HG03457 (cell line): Measurements from ENCODE around the gene WDR11.
"Not testable (repeated sequence)": the region's sequence is repeated elsewhere in the genome, so short reads cannot be mapped to it uniquely, and the experiment has no call there.

ENCODE experiments used
- ATAC-seq: cut with Tn5 transposase; IDR thresholded peaks from one replicate; pipeline ENCODE4 v1.9.1; 2021; ENCODE audit warnings: moderate number of reproducible peaks; ENCODE audit not compliant: unreplicated experiment

Gene WDR11

DNA sequence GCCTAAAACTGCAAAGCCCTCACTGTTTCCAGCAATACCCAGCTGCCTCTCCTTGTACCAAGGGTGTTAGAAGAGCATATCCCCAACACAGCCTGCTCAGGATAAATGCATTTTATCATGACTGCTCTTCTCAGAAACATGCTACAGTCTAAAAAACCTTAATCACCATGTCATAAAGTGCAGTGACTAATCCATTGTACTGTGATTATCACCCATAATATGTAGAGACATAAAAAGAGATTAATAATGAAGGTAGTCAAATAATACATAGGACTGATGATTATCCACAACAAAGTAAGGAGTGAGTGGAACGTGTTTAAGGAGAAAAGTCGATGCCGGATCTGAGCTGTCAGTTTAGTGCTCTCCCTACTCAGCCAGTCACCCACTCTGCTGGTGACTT is 12.2 kb upstream of the WDR11 start:
- no peak for ATAC-seq

DNA sequence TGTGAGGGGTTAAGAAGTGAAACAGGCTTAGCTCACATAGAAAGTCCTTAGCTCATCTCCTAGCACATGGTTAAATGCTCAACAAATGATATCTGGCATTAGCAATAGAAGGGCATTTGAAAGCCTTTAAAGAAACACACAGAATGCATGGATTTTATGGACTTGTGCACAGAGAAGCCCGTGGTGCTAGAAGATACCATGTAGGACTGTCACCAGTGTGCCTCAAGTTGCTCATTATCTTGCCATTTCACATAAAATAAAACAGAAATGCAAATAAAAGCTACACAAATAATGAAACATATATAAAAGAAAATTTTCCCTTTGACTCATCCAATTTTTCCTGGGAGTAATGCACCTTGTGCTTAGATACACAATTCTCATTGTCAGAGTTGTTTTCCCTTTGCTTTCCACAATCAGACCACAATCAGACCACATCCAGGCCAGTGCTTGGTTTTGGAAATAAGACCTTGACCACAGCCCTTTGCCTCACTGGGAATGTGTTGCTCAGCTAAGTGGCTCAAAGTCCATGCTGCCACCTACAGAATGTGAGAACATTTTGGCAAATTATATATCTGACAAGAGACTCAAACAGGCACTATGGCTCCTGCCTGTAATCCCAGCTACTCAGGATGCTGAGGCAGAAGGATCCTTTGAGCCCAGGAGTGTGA is 9.5 kb upstream of the WDR11 start:
- ATAC-seq = no peak

DNA sequence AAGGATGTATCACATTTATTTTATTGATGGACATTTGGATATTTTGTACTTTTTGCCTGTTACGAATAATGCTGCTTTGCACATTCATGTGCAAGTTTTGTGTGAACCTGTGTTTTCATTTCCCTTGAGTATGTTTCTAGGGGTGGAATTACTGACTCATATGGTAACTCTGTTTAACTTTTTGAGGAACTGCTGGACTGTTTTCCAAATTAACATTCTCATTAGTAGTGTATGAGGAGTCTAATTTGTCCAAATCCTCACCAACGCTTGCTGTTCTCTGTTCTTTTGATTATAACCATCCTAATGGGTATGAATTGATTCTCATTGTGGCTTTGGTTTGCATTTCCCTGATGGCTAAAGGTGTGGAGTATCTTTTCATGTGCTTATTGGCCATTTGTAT is 3.2 kb downstream of the WDR11 start:
- ATAC-seq = no peak

DNA sequence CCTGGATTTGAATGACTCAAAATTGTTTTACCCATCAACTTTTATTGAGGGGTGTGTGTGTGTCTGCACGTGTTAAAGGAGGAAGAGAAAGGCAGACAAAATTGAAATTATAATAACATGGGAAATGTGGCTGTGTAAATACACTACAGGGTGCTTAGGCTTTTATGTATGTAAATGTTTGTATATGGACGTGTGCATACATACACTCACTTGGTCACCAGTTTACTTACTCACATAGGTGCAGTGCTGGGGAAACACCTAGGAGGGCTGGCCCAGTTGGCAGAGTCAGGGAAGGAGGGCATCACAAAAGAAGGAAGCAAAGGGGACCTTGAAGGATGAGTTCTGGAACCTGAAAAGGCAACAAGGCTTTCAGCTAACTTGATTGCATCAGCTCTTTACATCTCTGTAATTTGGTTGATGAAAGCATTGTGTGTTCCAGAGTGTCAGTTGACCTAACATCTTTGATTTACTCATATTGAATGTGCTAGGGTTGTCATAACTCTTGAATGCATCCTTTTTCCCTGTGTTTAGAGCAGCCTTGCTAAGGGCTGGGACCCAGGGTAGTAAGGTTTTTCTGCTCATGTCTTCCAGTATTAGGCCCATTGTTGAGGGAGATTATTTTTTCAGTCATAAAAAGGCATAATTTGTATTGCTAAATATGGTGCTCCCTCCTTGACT is 10.2 kb downstream of the WDR11 start:
- no peak for ATAC-seq

DNA sequence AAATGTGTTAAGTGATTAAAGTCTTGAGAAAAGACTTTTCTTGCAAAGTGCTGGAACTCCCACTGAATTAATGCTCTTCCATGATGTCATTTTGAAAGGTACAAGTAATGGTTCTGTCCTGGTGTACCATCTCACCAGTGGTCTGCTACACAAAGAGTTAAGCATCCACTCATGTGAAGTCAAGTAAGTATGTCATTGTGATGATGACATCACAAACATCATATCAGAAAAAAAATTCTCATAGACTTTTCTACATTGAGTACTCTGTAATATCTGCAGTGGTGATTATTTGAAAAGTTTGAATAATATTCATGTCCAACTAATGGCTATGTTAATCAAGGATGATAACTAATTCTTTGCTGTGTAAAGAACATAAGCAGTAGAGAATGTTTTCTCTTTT is 22.6 kb downstream of the WDR11 start:
- no peak for ATAC-seq

DNA sequence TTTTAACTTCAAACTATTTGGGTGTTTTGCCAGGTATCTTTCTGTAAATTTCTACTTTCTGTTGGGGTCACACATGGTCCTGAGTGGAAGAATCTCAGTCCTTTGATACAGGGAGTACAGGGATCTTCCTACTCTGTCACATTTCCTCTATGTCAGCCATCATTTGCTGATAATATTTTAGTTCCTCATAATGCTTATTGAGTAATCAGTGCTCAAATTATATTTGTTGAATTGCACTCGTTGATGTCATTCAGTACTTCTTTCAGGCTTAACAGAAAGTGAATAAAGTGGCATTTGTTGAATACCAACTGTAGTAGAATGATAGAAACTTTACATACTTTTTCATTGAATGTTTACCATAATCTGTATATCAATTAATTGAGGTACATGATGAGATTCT is 31.9 kb downstream of the WDR11 start:
- no peak for ATAC-seq

DNA sequence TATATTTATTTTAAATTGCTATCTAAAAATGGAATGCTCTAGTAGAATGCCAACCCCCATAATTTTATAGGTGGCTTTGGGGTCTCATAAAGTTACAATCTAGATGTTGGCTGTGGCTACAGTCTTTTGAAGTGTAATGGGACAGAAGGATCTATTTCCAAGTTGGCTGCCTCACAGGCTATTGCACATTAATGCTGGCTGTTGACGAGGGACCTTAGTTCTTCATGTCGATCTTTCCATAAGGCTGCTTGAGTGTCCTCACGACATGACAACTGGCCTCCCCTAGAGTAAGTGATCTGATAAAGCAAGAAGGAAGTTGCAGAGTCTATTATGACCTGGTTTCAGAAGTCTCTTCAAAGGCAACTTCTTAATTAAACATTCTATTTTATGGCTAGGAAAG is 36.3 kb downstream of the WDR11 start:
- ATAC-seq = no peak

DNA sequence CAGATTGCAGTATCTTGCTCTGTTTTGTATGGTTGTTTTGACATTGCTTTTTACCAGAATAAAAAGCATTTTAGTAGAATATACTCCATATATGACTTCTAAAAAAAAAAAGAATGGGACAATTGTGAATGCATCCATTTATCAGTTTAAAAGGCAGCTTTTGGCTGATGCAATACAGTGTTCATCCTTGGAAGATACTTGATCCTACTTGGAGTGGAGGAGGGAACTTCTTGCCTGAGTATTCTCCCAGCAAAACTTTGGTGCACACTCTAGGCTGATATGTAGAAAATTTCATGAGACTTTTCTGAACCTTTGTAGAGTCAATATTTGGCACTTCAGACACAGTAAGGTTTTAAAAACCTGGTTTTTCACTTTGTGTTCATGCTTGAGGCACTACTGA is 40.2 kb downstream of the WDR11 start:
- ATAC-seq = no peak

DNA sequence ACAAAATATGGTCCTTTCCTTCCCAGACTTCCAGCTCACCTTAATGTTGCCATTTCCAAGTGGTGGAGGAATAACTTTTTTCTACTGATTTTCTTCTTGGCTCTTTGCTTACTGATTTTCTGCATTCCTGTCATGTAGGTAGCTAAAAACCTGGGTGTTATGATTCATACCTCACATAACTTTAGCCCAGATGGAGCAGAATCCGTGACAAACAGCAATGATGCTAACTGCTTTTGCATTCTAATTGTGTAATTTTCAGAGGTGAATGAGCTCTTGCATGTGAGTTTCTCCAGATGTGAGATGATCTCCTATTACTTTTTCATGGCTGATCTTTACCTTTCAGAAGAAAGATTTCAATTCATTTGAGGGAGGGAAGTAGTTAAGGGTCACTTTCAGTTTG is 43.4 kb downstream of the WDR11 start:
- no peak for ATAC-seq

DNA sequence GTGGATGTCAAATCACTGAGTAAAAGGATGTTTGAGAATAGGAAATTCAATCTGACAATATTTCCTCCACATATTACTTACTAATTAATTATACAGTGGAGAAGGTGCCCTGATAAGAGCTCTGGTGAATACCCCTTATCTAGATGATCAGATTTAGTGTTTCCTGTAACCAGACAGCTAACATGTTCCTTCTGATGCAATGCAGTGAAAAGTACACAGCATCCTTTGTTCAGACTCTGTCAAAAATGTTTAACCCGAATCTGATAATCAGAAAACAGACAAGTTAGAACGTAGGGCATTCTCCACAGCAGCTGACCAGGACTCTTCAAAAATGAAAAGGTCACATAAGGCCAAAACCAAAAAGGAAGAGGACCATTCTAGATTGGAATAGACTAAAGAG is 46.2 kb downstream of the WDR11 start:
- no peak for ATAC-seq

DNA sequence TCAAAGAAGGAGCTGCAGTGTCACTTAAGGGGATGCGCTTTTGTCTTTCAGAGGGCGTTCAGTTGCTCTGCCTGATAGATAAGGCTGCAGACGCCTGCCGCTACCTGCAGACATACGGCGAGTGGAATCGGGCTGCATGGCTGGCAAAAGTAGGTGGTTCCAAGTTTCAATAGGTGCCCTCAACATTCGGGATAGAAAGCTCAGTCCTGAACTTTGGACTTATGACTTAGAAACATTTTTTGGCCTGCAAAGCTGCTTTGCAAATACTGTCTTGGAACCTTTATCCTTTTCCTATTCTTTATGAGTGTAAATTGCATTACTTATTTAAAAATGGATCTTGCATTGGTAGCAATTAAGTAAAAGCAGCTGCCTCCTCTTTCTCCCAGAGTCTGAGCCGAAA is 54.1 kb downstream of the WDR11 start:
- no peak for ATAC-seq

DNA sequence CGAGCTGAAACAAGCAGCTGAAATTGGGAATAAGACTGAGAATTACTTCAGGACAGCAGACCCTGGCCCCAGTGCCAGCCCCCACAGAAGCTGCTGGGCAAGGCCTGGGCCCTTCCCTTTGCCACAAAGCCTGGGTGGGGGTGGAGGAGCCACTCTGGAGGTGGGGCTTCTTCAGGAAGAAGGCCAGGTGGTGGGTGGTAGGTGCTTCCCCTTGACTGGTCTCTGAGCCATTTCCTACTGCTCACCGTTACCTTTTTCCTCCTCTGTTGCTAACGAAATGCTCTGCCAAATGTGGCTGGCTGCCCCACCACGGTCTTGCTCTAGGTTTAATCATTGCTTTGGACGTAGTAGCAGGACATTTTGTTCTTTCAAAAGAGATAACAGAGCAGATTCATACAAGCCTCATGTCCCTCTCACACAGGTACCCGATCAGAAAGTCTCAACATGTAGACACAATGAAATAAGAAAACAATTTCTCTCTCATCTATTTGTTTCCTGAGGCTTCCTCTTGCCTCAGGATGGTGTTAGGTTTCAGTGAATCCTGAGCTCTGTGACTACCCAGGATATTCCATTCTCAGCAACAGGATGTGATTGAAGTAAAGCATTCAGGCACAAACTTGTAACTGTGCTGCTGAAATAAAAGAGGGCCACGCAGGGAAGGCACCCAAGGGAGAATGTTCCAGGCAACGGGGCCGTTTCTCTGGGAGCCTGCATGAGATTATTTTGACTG is 66.5 kb downstream of the WDR11 start:
- no peak for ATAC-seq

DNA sequence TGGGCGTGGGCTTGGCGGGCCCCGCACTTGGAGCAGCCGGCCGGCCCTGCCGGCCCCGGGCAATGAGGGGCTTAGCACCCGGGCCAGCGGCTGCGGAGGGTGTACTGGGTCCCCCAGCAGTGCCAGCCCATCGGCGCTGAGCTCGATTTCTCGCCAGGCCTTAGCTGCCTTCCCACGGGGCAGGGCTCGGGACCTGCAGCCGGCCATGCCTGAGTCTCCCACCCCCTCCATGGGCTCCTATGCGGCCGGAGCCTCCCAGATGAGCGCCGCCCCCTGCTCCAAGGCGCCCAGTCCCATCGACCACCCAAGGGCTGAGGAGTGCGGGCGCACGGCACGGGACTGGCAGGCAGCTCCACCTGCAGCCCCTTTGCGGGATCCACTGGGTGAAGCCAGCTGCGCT is 72.7 kb downstream of the WDR11 start:
- not testable (repeated sequence) for ATAC-seq

DNA sequence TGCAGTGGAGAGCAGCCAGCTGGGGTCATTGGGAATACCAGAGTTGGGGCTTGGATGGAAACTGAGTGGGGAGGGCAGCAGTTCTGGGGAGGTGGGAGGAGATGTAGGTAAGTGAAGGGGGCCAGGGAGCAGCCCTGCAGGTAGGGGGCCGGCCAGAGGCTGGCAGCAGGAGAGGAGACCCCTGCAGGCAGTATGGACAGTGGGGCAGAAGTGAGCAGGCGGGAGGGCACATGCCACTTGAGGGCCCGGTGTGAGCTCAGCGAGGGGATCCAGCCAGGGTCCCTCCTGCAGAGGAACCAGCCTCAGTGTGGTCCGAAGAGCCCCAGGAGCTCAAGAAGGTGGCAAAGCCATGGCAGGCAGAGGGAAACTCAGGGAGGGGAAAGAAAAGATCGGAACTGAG is 75.4 kb downstream of the WDR11 start:
- ATAC-seq = no peak

DNA sequence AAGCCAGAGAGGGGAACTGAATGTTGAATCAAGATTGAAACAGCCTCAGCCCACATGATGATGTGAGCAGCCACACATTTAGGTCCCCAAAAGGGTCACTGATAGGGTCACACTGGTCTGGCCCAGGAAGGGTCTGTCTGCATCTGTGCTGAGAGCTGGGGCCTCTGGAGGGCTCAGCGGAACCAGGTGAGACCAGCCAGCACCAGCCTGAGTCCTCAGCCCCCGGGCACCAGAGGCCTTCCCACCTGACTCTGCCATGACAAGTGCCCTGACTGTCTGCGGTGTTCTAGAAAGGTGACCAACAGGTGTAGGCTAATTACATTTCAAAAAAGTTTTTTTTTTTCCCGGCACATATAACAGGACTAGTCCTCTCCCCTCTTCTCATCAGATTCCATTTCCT is 76.2 kb downstream of the WDR11 start:
- no peak for ATAC-seq

DNA sequence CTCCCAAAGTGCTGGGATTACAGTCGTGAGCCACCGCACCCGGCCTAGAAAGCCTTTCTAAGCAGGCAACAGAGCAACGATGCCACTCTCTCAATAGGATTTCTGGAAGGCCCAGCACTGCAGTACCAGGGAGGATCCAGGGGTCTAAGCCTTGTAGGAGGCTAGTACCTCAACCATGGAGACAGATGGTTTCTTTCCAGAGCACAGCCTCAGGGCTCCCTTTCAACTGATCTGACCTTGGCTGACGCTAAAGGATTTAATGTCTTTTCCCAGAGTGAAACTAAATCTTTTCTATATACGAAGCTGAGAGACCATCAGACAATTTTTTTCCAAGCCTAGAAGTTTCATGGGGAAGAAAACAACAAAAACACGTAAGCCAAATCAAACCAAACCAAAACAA is 78.0 kb downstream of the WDR11 start:
- ATAC-seq = no peak

DNA sequence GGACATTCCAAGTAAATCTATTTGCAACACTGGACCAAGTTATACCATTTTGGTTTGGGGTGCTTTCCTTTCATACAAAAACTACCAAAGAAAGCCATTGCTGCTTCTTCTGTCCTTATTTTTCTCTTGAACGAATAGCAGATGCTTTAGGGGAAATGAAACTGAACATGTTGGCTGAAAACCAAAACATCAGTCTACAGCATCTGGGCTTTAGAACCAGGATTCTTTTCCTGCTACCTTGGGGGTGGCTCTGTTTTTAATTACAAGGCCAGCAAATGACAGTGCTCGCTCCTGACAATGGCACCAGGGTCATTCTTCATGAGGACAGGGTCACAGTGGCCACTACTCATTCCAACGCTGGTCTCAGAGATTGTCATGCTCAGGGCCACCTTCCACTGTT is 80.3 kb downstream of the WDR11 start:
- no peak for ATAC-seq

DNA sequence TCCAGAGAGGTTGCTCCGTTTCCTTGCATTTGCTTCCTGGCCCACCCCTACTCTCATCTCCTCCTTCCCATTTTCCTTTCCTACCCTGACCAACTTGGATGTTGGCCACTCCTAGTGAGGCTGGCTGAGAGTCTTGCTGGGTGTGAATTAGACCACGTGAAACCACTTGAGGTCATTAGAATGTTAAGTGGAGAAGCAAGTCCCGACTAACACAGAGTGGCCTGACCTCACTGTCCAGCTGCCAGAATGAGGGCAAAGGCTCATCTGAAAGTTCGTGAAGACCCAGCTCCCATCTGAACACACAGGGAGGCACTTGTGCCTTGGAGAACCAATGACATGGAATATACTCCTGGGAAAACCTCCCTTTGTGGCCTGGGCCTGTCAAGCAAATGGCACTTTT is 80.8 kb downstream of the WDR11 start:
- ATAC-seq = no peak

DNA sequence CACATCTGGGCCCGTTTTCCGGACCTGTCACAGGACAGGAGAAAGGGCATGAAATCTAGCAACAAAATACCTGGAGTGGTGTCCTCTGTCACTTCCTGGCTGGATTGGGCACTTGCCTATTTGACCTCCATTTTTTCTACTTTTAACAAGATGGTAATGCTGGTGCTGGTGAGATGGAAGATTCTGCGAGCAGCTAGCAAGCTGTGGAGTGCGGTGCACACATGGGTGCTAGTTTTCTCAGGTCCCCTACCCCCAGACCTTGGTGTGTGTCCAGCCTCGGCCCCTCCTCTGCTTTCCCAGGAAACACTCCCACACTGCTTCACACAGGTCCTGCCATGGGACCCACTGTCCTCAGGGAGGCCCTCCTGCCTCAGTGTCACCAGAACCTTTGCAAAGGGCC is 87.7 kb downstream of the WDR11 start:
- ATAC-seq = no peak

DNA sequence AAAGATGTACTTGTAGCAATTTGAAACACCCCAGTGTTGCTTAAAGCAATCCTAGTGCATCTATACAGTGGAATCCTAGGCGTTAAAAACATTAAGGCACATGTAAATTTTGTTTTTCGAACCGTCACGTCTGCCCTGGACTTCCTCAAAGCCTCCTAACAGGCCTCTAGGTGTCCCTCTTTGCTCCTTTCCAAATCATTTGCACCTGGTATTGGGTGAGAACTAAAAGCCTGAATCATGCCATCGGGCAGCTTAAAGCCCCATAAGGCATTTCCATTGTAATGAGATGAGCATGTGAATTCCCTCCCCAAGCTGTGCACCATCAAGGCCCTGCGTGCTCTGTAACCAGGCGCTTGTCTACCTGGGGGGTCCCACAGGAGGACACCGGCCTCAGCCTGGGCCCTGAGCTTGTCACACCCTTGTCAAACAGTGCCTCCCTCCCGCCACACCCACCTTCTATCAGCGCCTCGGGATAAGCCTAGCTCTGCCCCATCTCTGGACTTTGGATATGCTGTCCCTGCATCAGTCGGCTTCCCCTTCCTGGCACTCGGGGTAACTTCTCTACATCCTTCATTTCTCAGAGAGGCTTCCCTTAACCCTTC is 89.2 kb downstream of the WDR11 start:
- no peak for ATAC-seq

DNA sequence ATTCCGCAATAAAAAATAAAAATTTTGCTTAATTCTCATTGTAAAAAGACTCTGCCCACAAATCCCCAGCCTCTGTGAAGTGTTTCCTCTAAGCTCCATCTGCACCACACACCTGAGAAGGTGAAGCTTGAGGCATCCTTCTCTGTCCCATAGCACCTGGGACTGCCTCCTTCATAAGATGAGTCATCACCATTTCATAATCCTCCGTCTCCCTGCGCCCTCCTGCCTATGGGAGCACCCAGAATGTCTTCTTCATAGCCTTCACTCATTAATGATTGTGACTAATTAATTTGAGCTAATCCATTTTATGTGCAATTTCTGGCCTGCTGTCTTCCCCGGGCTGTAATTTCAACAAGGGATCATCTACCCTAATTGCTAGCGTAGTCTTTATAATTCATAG is 90.3 kb downstream of the WDR11 start:
- ATAC-seq = no peak

DNA sequence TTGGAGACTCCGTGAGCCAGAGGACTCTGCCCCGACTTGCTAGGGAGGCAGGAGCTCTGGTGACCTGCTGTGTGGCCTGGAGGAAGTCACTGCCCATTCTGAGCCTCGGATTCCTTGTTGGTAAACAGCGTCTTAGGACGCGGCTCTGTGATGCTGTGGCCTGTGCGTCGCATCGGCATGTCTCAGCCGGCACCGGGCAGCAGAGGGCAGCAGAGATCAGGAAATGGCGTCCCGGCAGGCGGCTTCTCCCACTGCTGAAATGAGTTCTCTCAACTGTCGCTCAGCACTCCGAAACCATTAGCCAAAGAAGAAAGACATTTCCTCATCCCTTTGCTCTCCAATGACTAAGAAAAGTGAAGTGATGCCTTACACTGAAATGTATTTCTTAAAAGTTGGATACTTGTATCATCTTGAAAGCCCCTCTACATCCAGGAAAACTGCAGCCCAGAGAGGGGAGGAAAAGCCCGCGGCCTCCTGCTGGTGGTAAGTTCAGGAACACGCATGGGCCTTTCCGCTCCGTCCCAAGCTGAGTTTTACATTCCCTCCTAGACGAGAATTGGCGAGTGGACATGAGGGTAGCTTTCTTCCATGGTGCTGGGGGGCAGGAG is 91.7 kb downstream of the WDR11 start:
- ATAC-seq = peak; percentile 59
